ENCODE data around the gene IGDCC3. TPM values are rescaled to one million over a fixed set of nuclear protein-coding genes. Genes with fewer than 3 reads are reported as not detected.

IGDCC3 gene
- total and polyA plus RNA-seq, 10 of the 15 experiments (the other 5 are each of a cell fraction or from before 2014, with no cell fraction given) = 0.10 to 0.20 (median 0.15) TPM; not detected in 7

GRCh38 chr15:65394936-65395335, 17.1 kb upstream of the IGDCC3 start (continued):
- TF ChIP-seq ATF3 (IDR thresholded peaks at IDR 0.05; ENCODE audit: borderline replicate concordance, extremely low read depth, low read depth, low read length) = no peak
- no peak for TF ChIP-seq PKNOX1 (IDR thresholded peaks at IDR 0.05)
- TF ChIP-seq YBX1 (IDR thresholded peaks at IDR 0.05) = no peak
- no peak for TF ChIP-seq MTA2 (IDR thresholded peaks at IDR 0.05; ENCODE audit: low read depth)
- no peak for TF ChIP-seq RB1 (IDR thresholded peaks at IDR 0.05; ENCODE audit: borderline replicate concordance)
- TF ChIP-seq ZNF622 (IDR thresholded peaks at IDR 0.05) = no peak
- TF ChIP-seq JUND (IDR thresholded peaks at IDR 0.05; ENCODE audit: low read depth, low read length) = no peak
- no peak for TF ChIP-seq MEF2A (IDR thresholded peaks at IDR 0.05; ENCODE audit: insufficient read depth, low read depth, low read length)
- no peak for TF ChIP-seq PAX5 (IDR thresholded peaks at IDR 0.05; ENCODE audit: borderline replicate concordance, low read depth, low read length)

- ChIA-PET CTCF (interaction anchor here (1.1 to 2.5 kb wide), 3 partner anchors 9 to 75 kb away, joined by 4 to 10 read pairs (median 9); no protein-coding TSS in a partner anchor), RAD21 (ENCODE audit: unreplicated experiment) (no interaction called here), POLR2A (no interaction called here), SMC1A (ENCODE audit: uncharacterized antibody, unreplicated experiment) (interaction anchor here (1.2 kb wide), 1 partner anchor 118 kb away, joined by 3 read pairs; no protein-coding TSS in a partner anchor)
- Histone ChIP-seq H3K9me3 (replicated peaks; ENCODE audit: control insufficient read depth, insufficient read depth, low read length) (no peaks in the 10 kb centered on the region), H3K4me1 (ENCODE audit: control insufficient read depth, insufficient read depth, low read length) (no peaks in the 10 kb centered on the region), H2AFZ (ENCODE audit: control insufficient read depth, low read depth, low read length) (no peak overlapping the region), H3K4me3 (no peak overlapping the region), H4K20me1 (ENCODE audit: control insufficient read depth, insufficient read depth) (no peaks in the 10 kb centered on the region), H3K36me3 (ENCODE audit: control insufficient read depth in 2 of 2, insufficient read depth in 2 of 2, low read length in 1 of 2) (no peaks in the 10 kb centered on the region), H3K9ac (ENCODE audit: control insufficient read depth, insufficient read depth, low read length) (no peak overlapping the region), H3K27me3 (replicated peaks in 1 of 2; ENCODE audit: control insufficient read depth in 2 of 2, insufficient read depth in 2 of 2, low read length in 1 of 2) (peaks cover 4 to 5% of the 10 kb centered on the region in 2 experiments), H3K79me2 (ENCODE audit: control insufficient read depth, insufficient read depth, low read length) (no peaks in the 10 kb centered on the region), H3K27ac (ENCODE audit: control insufficient read depth, insufficient read depth) (no peak overlapping the region), H3K4me2 (ENCODE audit: control insufficient read depth, insufficient read depth) (no peak overlapping the region)
- 35% methylated on average over 11 of the region's 11 CpGs for WGBS (ENCODE audit: insufficient coverage, insufficient replicate concordance, low lambda C conversion rate, missing lambda C conversion rate)
- FAIRE-seq (no peak), ATAC-seq (no peak), DNase-seq (ENCODE audit: low read depth, low spot score) (no peak)
- no TSS peak for BruUV-seq (replicated peaks)
- intact Hi-C loops (cut with micrococcal nuclease; ENCODE audit: unreplicated experiment) (no loop called here), in situ Hi-C loops (cut with MboI) (no loop called here)
- TF ChIP-seq CHD4 (IDR thresholded peaks at IDR 0.05) = no peak
- TF ChIP-seq BCL3 (IDR thresholded peaks at IDR 0.05; ENCODE audit: borderline replicate concordance, insufficient read depth, low read depth, low read length, poor library complexity, severe bottlenecking) = no peak
- no peak for TF ChIP-seq GATAD2B (conservative IDR thresholded peaks at IDR 0.05; ENCODE audit: low read depth)
- TF ChIP-seq MXI1 (IDR thresholded peaks at IDR 0.05; ENCODE audit: low read depth, low read length) = no peak
- TF ChIP-seq CEBPZ (IDR thresholded peaks at IDR 0.05; ENCODE audit: low read depth, low read length) = no peak
- TF ChIP-seq MYB (IDR thresholded peaks at IDR 0.05; ENCODE audit: borderline replicate concordance, low read depth, low read length) = no peak
Observed at GRCh38 chr15:65394280-65394789, 16.5 kb upstream of the IGDCC3 start.
